ENCODE measurements around the gene LCOR. TPM values are rescaled to one million over a fixed set of nuclear protein-coding genes. Genes with fewer than 3 reads are reported as not detected.

LCOR gene
- total and polyA plus RNA-seq, 2 of the 13 experiments (the other 11 are each of a cell fraction or from before 2014, with no cell fraction given) = 12.4 to 23.7 TPM

GRCh38 chr10:96833220-96834001 is 1.3 kb downstream of the LCOR start (continued):
- no peak for TF ChIP-seq RBAK (CRISPR knock-in tag; IDR thresholded peaks at IDR 0.05)
- TF ChIP-seq PAXIP1 (CRISPR knock-in tag; conservative IDR thresholded peaks at IDR 0.05) = 0 out of 2 replicates have a peak, but pooled peaks have one; percentile 4
- TF ChIP-seq KAT2B (IDR thresholded peaks at IDR 0.05; ENCODE audit: borderline replicate concordance, low read depth, low read length) = no peak
- TF ChIP-seq ZBTB40 (IDR thresholded peaks at IDR 0.05) = no peak
- TF ChIP-seq ZBTB40 (CRISPR knock-in tag; IDR thresholded peaks at IDR 0.05) = no peak
- no peak for TF ChIP-seq ARNTL (CRISPR knock-in tag; IDR thresholded peaks at IDR 0.05)
- no peak for TF ChIP-seq BRF2 (CRISPR knock-in tag; IDR thresholded peaks at IDR 0.05)
- no peak for TF ChIP-seq ZNF451 (CRISPR knock-in tag; IDR thresholded peaks at IDR 0.05)
- TF ChIP-seq ZNF280B (CRISPR knock-in tag; IDR thresholded peaks at IDR 0.05; ENCODE audit: borderline replicate concordance) = no peak
- no peak for TF ChIP-seq NFKB2 (CRISPR knock-in tag; IDR thresholded peaks at IDR 0.05; ENCODE audit: borderline replicate concordance)
- no peak for TF ChIP-seq ZNF33A (CRISPR knock-in tag; IDR thresholded peaks at IDR 0.05; ENCODE audit: borderline replicate concordance)
